Urothelium cell line (cell line): ENCODE results near the gene SPAG8.

Experiments used
- DNase-seq: peaks from one replicate; pipeline ENCODE4 v3.0.0; 2011; ENCODE audit warnings: low spot score, mixed read lengths
- FAIRE-seq: peaks from 2 replicates; lab custom pipeline; 2011; peaks lifted over from hg19 to GRCh38; lab: Jason Lieb, UNC

SPAG8 gene

GRCh38 chr9:35781066-35781465, 31.0 kb downstream of the SPAG8 start:
- FAIRE-seq (no peak), DNase-seq (no peak)

GRCh38 chr9:35778496-35778895, 33.6 kb downstream of the SPAG8 start:
- DNase-seq: no peak
- FAIRE-seq: no peak

GRCh38 chr9:35776018-35776417, 36.0 kb downstream of the SPAG8 start:
- FAIRE-seq (no peak), DNase-seq (no peak)

- FAIRE-seq (no peak), DNase-seq (no peak)
Measured at GRCh38 chr9:35774907-35775635, 37.0 kb downstream of the SPAG8 start.

- no peak for FAIRE-seq
- DNase-seq: no peak
Measured at GRCh38 chr9:35771943-35772342, 40.1 kb downstream of the SPAG8 start.

- no peak for FAIRE-seq
Measured at GRCh38 chr9:35771534-35771933, 40.5 kb downstream of the SPAG8 start.

GRCh38 chr9:35771075-35771433, 41.0 kb downstream of the SPAG8 start:
- DNase-seq: no peak
- FAIRE-seq: no peak

More at GRCh38 chr9:35771534-35771933, 40.5 kb downstream of the SPAG8 start:
- no peak for DNase-seq

- DNase-seq (no peak), FAIRE-seq (no peak)
Measured at GRCh38 chr9:35769763-35770162, 42.3 kb downstream of the SPAG8 start.

- FAIRE-seq (no peak), DNase-seq (no peak)
Measured at GRCh38 chr9:35767458-35767857, 44.6 kb downstream of the SPAG8 start.

GRCh38 chr9:35766997-35767396, 45.1 kb downstream of the SPAG8 start:
- FAIRE-seq (no peak), DNase-seq (no peak)

GRCh38 chr9:35763803-35764202, 48.3 kb downstream of the SPAG8 start:
- DNase-seq: no peak
- no peak for FAIRE-seq

GRCh38 chr9:35763181-35763580, 48.9 kb downstream of the SPAG8 start:
- DNase-seq (no peak), FAIRE-seq (no peak)

GRCh38 chr9:35760651-35761050, 51.4 kb downstream of the SPAG8 start:
- FAIRE-seq (no peak), DNase-seq (no peak)

- FAIRE-seq (no peak), DNase-seq (no peak)
Measured at GRCh38 chr9:35759795-35760194, 52.3 kb downstream of the SPAG8 start.
